Stomach (tissue), 4 donors: ENCODE data around the gene KRTAP13-2.

Source experiments
- EP300 ChIP-seq: sonication (generic); formaldehyde crosslinking; IDR thresholded peaks from one replicate; pipeline ENCODE4 v1.6.1; 2017; ENCODE audit warnings: antibody characterized with exemption
- POLR2A ChIP-seq, 4 donors: fragments of 450-650 bp; IDR thresholded peaks; one replicate each; pipeline ENCODE4 v1.6.1; 2016; ENCODE audit warnings: antibody characterized with exemption in 4 of 4, control low read depth in 2 of 4, mild to moderate bottlenecking in 1 of 4, moderate library complexity in 1 of 4
- POLR2AphosphoS5 ChIP-seq, 3 donors: sonication (generic); formaldehyde crosslinking; IDR thresholded peaks; one replicate each; pipeline ENCODE4 v1.6.1; 2016; ENCODE audit warnings: antibody characterized with exemption in 3 of 3
- TF ChIP-seq, protein P1 (sequence below), 7 experiments: fragments of 450-650 bp in 4 of 7; fragments of 200-600 bp in 3 of 7; sonication (generic) in 3 of 7; IDR thresholded peaks; one replicate each; pipeline ENCODE4 v1.5.1; 2016 to 2019; ENCODE audit warnings: antibody characterized with exemption in 7 of 7, control low read depth in 2 of 7, mild to moderate bottlenecking in 1 of 7

GRCh38 chr21:30395731-30396130 is 23.7 kb upstream of the KRTAP13-2 start, which contains the start of gene KRTAP13-1:
- TF ChIP-seq, protein P1, sequence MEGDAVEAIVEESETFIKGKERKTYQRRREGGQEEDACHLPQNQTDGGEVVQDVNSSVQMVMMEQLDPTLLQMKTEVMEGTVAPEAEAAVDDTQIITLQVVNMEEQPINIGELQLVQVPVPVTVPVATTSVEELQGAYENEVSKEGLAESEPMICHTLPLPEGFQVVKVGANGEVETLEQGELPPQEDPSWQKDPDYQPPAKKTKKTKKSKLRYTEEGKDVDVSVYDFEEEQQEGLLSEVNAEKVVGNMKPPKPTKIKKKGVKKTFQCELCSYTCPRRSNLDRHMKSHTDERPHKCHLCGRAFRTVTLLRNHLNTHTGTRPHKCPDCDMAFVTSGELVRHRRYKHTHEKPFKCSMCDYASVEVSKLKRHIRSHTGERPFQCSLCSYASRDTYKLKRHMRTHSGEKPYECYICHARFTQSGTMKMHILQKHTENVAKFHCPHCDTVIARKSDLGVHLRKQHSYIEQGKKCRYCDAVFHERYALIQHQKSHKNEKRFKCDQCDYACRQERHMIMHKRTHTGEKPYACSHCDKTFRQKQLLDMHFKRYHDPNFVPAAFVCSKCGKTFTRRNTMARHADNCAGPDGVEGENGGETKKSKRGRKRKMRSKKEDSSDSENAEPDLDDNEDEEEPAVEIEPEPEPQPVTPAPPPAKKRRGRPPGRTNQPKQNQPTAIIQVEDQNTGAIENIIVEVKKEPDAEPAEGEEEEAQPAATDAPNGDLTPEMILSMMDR (IDR thresholded peaks at IDR 0.05) = no peak
- TF ChIP-seq EP300 = no peak
- no peak for TF ChIP-seq POLR2A (IDR thresholded peaks at IDR 0.05)
- no peak for TF ChIP-seq POLR2AphosphoS5 (IDR thresholded peaks at IDR 0.05)
